NCI-H187 treated with DMSO at 0.1 percent for 48 hours (cell line): Measurements from ENCODE around the gene SNIP1.
"Not testable (repeated sequence)": the region's sequence is repeated elsewhere in the genome, so short reads cannot be mapped to it uniquely, and the experiment has no call there.

Experiments
- DNase-seq: peaks from one replicate; lab custom pipeline; 2025; lab: John Stamatoyannopoulos, UW

The SNIP1 gene

GRCh38 chr1:37559957-37560379, 5.9 kb upstream of the SNIP1 start:
- not testable (repeated sequence) for DNase-seq

GRCh38 chr1:37559080-37559479, 5.0 kb upstream of the SNIP1 start:
- DNase-seq, result no peak

DNA sequence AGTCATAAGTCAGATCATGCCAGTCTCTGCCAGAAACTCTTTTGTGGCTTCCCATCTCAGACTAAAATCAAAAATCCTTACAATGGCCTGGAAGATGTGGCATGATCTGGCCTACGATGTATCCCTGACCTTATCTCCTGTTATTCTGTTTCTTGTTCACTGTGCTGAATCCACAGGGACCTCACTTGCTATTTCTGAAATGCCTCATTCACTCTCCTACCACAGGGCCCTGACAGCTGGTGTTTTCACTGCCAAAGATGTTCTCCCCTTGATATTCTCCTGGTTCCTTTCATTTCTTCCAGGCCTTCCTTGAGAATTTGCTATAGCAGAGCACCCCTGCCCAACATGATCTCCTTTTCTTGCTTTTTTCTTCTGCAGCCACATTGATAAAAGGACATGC, 4.3 kb upstream of the SNIP1 start:
- DNase-seq, result no peak

- DNase-seq, result no peak
Measured at GRCh38 chr1:37557402-37557801, 3.3 kb upstream of the SNIP1 start.

DNA sequence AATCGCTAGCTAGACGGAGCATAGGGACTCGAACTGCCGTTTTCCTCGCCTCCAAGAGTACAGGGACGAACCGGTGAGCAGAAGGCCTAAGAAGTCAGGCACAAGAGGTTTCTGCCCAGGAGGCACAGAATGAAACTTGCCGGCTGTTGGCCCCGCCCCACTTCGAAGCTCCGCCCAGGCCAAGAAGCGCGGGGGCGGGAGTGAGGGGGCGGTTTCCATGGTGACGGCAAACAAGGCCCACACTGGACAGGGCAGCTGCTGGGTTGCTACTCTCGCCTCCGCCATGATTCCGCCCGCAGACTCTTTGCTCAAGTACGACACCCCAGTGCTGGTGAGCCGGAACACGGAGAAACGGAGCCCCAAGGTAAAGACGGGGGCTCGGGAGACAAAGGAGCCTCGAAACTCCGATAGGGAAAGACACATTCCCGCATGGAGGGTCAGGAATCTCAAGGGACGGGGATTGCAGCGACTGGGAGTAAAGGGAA, 2.7 kb upstream of the SNIP1 start, which contains the start of gene DNALI1:
TSS of gene DNALI1 (plus strand) at position 229 of the 485 bp plus-strand sequence. CDS start at position 284, 55 bp downstream.
- peak; percentile 13 for DNase-seq

- no peak for DNase-seq
Measured at GRCh38 chr1:37553598-37553926, 531 bp downstream of the SNIP1 start.

DNA sequence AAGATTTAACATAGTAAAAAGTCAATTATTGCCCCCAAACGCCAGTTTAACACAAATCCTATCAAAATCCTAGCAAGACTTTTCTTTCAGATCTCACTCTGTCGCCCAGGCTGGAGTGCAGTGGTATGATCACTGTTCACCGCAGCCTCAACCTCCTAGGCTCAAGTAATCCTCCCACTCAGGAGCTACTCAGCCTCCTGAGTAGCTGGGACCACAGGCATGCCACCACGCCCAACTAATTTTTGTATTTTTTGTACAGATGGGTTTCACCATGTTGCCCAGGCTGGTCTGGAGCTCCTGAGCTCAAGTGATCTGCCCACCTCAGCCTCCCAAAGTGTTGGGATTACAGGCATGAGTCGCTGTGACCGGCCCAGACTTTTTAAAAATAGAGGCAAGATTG, 4.8 kb downstream of the SNIP1 start:
- no peak for DNase-seq

DNA sequence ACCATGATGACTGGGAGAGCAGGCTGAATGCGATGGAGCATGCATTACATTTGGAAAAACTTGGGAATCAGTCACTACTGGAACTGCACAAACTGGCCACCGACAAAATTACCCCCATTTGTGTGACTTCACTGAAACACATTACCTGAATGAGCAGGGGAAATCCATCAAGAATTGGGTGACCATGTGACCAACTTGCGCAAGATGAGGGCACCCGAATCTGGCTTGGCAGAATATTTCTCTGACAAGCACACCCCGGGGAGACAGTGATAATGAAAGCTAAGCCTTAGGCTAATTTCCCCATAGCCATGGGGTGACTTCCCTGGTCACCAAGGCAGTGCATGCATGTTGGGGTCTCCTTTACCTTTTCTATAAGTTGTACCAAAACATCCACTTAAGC, 9.1 kb downstream of the SNIP1 start:
- no peak for DNase-seq

DNA sequence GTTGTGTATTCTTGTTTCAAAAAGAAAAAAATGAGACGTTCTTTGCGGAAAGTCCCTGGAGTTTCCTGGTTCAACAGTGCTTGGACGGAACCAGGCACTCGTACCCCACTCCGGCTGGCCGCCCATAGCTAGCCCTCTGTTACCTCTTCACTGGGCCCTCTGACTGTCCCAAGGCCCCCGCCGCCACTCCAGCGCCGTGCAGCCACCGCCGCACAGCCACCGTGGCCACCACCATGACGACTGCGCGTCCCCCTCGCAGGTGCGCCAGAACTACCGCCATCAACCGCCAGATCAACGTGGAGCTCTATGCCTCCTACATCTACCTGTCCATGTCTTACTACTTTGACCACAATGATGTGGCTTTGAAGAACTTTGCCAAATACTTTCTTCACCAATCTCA, 9.6 kb downstream of the SNIP1 start:
- no peak for DNase-seq

DNA sequence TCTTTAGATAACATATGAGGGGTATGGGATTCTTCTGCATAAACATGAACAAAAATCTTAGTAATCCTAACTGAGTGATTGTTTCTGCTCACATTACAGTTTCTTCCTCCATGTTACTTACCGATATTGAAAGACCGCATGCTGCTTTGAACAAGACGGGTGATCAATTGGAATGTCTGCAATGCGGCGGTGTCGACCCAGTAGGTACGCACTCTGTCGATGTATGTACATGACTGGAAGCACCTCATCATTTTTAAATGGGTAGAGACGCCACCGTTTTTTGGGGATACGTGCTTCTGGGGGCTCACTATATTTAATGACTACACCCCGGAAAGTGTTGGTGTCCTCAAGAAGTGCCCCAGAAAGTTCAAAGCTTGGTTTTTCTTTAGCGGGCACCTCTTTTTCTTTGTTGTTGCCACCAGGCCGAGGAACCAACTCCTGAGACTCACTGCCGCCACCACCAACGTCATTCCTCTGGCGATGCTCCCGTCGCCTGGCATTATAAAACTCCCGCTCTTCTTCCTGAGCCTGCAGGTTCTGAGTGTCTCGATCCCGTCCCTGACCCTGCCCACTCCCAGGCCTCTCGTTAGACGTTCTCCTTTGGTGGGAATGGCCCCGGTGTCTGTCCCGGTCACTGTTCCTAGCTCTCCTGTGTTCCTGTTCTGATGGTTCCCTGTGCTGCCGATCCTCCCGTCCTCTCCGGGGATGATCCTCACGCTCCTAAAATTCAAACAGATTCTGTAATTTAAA, 13.9 kb downstream of the SNIP1 start:
- DNase-seq, result no peak

- not testable (repeated sequence) for DNase-seq
Measured at GRCh38 chr1:37539154-37539553, 14.9 kb downstream of the SNIP1 start.

GRCh38 chr1:37537378-37537777, 16.7 kb downstream of the SNIP1 start:
- DNase-seq, result no peak

DNA sequence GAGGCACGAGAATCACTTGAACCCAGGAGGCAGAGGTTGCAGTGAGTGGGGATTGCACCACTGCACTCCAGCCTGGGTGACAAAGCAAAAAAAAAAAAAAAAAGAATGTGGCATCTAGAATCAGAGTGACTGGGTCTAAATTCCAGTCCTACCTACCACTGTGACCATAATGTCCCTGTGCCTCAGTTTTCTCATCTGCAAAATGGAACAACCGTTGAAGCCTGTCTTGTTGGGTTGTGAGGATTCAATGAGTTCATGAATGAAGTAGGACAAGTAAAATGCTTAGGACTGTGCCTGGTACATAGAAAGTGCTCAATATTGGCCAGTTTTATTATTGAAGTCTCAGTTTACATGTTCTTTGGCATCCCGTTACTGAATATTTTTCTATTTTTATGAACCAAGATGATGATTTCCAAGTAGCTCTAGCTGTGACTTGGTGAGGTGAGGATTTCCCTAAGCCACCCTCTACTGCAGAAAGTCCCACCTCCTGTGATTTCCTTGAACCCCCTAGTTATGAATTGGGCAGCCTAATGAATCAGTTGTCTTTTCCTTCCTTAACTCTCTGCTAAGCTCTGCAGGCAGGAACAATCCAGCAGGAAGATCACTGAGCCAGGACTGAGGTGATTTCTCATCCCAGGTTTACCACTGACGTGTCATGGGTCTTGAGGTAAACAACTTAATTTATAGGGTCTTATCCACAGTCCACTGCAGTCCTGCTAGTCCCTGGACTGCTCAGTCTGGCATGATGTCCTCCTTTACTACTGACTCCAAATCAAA, 20.6 kb downstream of the SNIP1 start:
- DNase-seq, result no peak

DNA sequence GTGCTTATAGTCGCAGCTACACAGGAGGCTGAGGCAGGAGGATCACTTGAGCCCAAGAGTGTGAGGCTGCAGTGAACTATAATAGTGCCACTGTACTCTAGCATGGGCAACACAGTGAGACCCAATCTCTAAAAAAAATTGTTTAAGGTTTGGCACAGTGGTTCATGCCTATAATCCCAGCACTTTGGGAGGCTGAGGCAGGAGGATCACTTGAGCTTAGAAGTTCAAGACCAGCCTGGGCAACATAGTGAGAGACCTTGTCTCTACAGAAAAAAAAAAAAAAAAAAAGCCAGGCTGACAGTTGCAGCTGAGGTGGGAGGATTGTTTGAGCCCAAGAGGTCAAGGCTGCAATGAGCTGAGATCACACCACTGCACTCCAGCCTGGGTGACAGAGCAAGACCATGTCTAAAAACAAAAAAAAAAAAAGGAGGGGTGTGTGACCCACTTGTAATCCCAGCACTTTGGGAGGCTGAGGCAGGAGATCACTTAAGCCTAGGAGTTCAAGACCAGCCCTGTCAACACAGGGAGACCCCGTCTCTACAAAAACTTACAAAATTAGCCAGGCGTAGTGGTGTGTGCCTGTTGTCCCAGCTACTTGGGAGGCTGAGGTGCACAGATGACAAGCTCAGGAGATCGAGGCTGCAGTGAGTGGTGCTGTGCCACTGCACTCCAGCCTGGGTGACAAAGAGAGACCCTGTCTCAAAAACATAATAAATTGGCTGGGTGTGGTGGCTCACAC, 21.5 kb downstream of the SNIP1 start:
- not testable (repeated sequence) for DNase-seq

- not testable (repeated sequence) for DNase-seq
Measured at GRCh38 chr1:37529888-37530287, 24.2 kb downstream of the SNIP1 start.

- no peak for DNase-seq
Measured at GRCh38 chr1:37519613-37520012, 34.5 kb downstream of the SNIP1 start.

DNA sequence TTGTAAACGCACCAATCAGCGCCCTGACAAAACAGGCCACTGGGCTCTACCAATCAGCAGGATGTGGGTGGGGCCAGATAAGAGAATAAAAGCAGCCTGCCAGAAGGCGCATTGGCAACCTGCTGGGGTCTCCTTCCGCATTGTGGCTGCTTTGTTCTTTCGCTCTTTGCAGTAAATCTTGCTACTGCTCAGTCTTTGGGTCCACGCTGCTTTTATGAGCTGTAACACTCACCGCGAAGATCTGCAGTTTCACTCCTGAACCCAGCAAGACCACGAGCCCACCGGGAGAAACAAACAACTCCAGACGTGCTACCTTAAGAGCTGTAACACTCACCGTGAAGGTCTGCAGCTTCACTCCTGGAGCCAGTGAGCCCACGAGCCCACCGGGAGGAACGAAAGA, 35.2 kb downstream of the SNIP1 start:
- DNase-seq, result not testable (repeated sequence)

- DNase-seq, result not testable (repeated sequence)
Measured at GRCh38 chr1:37518241-37518640, 35.9 kb downstream of the SNIP1 start.

DNA sequence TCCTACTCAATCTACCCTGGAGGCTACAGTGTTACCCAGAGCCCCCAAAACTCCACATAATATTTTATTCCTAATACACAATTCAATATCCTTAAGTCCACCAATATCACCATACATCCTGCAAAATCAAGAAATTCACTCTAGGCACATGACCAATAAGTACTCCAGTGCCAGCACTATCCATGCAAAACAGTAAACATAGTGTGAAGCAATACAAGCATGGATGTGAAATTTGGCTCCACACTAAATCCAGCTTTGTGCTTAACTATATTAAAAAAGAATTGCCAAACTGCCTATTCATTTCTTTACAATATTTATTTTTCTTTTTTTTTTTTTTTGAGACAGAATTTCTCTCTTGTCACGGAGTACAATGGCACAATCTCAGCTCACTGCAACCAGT, 36.5 kb downstream of the SNIP1 start:
- no peak for DNase-seq

- DNase-seq, result no peak
Measured at GRCh38 chr1:37515185-37516034, 38.7 kb downstream of the SNIP1 start.

DNA sequence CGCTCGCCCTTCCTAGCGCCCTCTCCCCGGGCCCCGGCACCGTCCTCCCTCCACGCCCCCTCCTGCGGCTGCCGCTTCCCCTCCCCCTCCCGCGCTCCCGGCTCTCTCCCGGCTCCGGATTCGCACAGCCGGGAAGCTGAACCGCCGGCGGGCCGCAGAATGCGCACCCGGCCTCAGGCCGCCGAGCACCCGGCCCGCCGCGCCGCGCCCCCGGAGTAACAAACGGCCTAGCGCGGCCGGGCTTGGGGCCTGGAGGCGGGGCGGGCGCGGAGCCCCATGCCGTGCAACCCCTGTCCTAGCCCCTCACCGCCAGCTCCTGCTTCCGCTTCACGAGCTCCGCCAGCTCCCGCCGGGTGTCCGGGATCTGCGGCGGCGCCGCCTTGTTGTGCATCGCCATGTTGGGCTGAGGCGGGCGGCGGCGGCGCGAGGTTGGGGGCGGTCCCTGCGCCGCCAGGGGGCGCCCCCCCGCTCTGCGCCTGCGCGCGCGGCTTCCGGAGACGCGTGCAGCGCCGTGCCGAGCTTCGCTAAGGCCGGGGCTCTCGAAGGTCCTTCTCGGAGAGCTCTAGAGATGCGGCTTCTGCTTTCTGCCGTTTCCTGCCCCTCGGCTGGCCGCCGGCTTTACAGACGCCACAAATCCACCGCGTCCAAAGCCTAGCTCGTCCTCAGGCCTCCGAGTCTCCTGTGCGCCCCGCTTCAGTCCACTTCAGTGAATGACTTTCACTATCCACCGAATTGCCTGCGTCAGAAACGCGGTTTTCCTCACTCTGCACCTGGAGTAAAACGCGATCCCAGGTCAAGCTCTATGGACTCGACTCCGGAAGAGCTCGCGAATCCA, 39.5 kb downstream of the SNIP1 start, which contains the start of gene MEAF6:
TSS of gene MEAF6 (minus strand) at position 417 of the 835 bp plus-strand sequence. CDS start at position 397, 20 bp downstream.
- DNase-seq, result no peak
